SK-N-SH treated with all-trans-retinoic acid at 6 μM for 48 hours (cell line): ENCODE measurements around the gene SRCAP.

Experiments used
- ATAC-seq: fragments of 200-7000 bp; cut with Tn5 transposase; 3 replicates; pipeline ENCODE4 v1.9.1; 2020; ENCODE audit warnings: mild to moderate bottlenecking, moderate library complexity
- BACH2 ChIP-seq: fragments of 250-450 bp; sonication (Bioruptor Pico); IDR thresholded peaks from 2 replicates; pipeline ENCODE4 v1.9.0; 2021; ENCODE audit warnings: mild to moderate bottlenecking, borderline replicate concordance
- CSRNP3 ChIP-seq: fragments of 250-450 bp; sonication (Bioruptor Pico); IDR thresholded peaks from 2 replicates; pipeline ENCODE4 v1.5.1; 2021; ENCODE audit warnings: mild to moderate bottlenecking, moderate library complexity
- ESRRG ChIP-seq: fragments of 250-450 bp; sonication (Bioruptor Pico); IDR thresholded peaks from 2 replicates; pipeline ENCODE4 v1.6.1; 2021; ENCODE audit warnings: mild to moderate bottlenecking
- GLIS3 ChIP-seq: fragments of 250-450 bp; sonication (Bioruptor Pico); IDR thresholded peaks from 2 replicates; pipeline ENCODE4 v1.5.0; 2020; ENCODE audit warnings: mild to moderate bottlenecking, moderate library complexity
- ISL1 ChIP-seq: fragments of 250-450 bp; sonication (Bioruptor Pico); IDR thresholded peaks from 2 replicates; pipeline ENCODE4 v2.1.2; 2022; ENCODE audit warnings: mild to moderate bottlenecking, moderate library complexity
- OSR1 ChIP-seq: fragments of 250-450 bp; sonication (Bioruptor Pico); IDR thresholded peaks from 2 replicates; pipeline ENCODE4 v1.8.0; 2022; ENCODE audit warnings: moderate library complexity, mild to moderate bottlenecking, inconsistent platforms
- PATZ1 ChIP-seq: fragments of 250-450 bp; sonication (Bioruptor Pico); IDR thresholded peaks from 2 replicates; pipeline ENCODE4 v1.8.0; 2020; ENCODE audit warnings: mild to moderate bottlenecking, moderate library complexity, borderline replicate concordance
- PPARA ChIP-seq: fragments of 250-450 bp; sonication (Bioruptor Pico); IDR thresholded peaks from 2 replicates; pipeline ENCODE4 v1.5.0; 2020; ENCODE audit warnings: mild to moderate bottlenecking, borderline replicate concordance
- RARB ChIP-seq: fragments of 250-450 bp; sonication (Bioruptor Pico); IDR thresholded peaks from 2 replicates; pipeline ENCODE4 v1.8.0; 2021; ENCODE audit warnings: mild to moderate bottlenecking, moderate library complexity
- TCF4 ChIP-seq: fragments of 250-450 bp; sonication (Bioruptor Pico); IDR thresholded peaks from 2 replicates; pipeline ENCODE4 v1.8.0; 2021; ENCODE audit warnings: mild to moderate bottlenecking, moderate library complexity, borderline replicate concordance
- TOX ChIP-seq: fragments of 250-450 bp; sonication (Bioruptor Pico); IDR thresholded peaks from 2 replicates; pipeline ENCODE4 v1.8.0; 2021; ENCODE audit warnings: mild to moderate bottlenecking, moderate library complexity, borderline replicate concordance
- TSHZ2 ChIP-seq: fragments of 250-450 bp; sonication (Bioruptor Pico); IDR thresholded peaks from 2 replicates; pipeline ENCODE4 v1.5.0; 2020; ENCODE audit warnings: mild to moderate bottlenecking, moderate library complexity
- ZC3H10 ChIP-seq: fragments of 250-450 bp; sonication (Bioruptor Pico); IDR thresholded peaks from 2 replicates; pipeline ENCODE4 v1.5.1; 2021; ENCODE audit warnings: mild to moderate bottlenecking, moderate library complexity
- ZFP3 ChIP-seq: fragments of 250-450 bp; sonication (Bioruptor Pico); IDR thresholded peaks from 2 replicates; pipeline ENCODE4 v1.5.0; 2020; ENCODE audit warnings: mild to moderate bottlenecking, moderate library complexity
- ZNF565 ChIP-seq: fragments of 450-650 bp; formaldehyde crosslinking; conservative IDR thresholded peaks from 2 replicates; pipeline ENCODE4 v1.5.0; 2020; ENCODE audit warnings: low read depth, mild to moderate bottlenecking, moderate library complexity
- ZNF70 ChIP-seq: fragments of 450-650 bp; formaldehyde crosslinking; IDR thresholded peaks from 2 replicates; pipeline ENCODE4 v1.5.0; 2020; ENCODE audit warnings: mild to moderate bottlenecking, moderate library complexity
- ZNF8 ChIP-seq: fragments of 450-650 bp; formaldehyde crosslinking; IDR thresholded peaks from 2 replicates; pipeline ENCODE4 v1.5.0; 2020; ENCODE audit warnings: mild to moderate bottlenecking, moderate library complexity
- TF ChIP-seq, protein P1 (sequence below): fragments of 250-450 bp; sonication (Bioruptor Pico); IDR thresholded peaks from 2 replicates; pipeline ENCODE4 v1.5.1; 2020; ENCODE audit warnings: low read depth, mild to moderate bottlenecking, moderate library complexity
- TF ChIP-seq, protein P2 (sequence below): fragments of 250-450 bp; sonication (Bioruptor Pico); IDR thresholded peaks from 2 replicates; pipeline ENCODE4 v1.8.0; 2021; ENCODE audit warnings: low read depth, mild to moderate bottlenecking, moderate library complexity, borderline replicate concordance

SRCAP gene

DNA sequence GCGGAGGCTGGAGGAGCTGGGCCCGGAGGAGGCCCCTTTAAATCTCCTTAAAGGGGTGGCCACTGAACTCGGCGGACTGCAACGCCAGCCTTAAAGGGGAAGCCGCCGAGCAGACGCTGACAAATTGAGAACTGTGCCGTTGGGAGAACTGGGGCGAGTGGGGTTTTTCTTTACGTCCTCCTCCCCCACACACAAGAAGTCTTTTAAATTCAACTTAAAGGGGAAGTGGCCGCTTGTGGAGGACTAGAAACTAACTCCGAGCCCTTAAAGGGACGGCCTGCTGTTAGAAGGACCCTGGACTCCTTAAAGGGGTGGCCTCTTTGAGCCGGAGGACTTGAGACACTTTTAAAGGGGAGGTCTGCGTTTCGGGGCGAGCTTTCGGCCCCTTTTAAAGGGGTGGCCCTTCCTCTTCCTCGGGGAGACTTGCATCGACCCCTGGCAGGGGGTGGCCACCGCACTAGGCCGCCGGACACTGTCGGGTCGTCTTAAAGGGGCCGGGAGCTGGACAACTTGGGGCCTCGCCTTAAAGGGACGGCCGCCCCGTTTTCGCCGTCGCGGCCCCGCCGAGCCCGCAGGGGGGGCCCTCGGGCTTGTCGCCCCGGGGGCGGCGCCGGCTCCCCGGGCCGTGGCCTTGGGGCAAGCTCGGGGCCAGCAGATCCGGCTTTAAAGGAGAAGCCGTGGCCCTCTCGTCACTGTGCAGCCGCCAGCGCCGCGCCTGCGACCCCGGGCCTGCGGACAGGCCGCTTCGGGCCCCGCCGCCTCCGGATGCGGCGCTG is 40.1 kb upstream of the SRCAP start:
- TF ChIP-seq BACH2 (CRISPR knock-in tag) = no peak
- TF ChIP-seq ESRRG = no peak
- peak; percentile 45 for ATAC-seq

- no peak for TF ChIP-seq ESRRG
- no peak for TF ChIP-seq BACH2 (CRISPR knock-in tag)
- no peak for TF ChIP-seq TCF4 (CRISPR knock-in tag)
- TF ChIP-seq GLIS3 (CRISPR knock-in tag) = no peak
- TF ChIP-seq TSHZ2 (CRISPR knock-in tag) = no peak
- TF ChIP-seq ZNF70 (CRISPR knock-in tag) = no peak
- no peak for TF ChIP-seq OSR1 (CRISPR knock-in tag)
- TF ChIP-seq PPARA (CRISPR knock-in tag) = no peak
- no peak for TF ChIP-seq ZNF565
- TF ChIP-seq, protein P1, sequence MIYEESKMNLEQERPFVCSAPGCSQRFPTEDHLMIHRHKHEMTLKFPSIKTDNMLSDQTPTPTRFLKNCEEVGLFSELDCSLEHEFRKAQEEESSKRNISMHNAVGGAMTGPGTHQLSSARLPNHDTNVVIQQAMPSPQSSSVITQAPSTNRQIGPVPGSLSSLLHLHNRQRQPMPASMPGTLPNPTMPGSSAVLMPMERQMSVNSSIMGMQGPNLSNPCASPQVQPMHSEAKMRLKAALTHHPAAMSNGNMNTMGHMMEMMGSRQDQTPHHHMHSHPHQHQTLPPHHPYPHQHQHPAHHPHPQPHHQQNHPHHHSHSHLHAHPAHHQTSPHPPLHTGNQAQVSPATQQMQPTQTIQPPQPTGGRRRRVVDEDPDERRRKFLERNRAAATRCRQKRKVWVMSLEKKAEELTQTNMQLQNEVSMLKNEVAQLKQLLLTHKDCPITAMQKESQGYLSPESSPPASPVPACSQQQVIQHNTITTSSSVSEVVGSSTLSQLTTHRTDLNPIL (CRISPR knock-in tag) = no peak
- TF ChIP-seq CSRNP3 = no peak
- no peak for TF ChIP-seq ISL1 (CRISPR knock-in tag)
- no peak for TF ChIP-seq ZNF8 (CRISPR knock-in tag)
- TF ChIP-seq ZFP3 (CRISPR knock-in tag) = no peak
- TF ChIP-seq, all 23 proteins: peak for 0
- no peak; the same call in 2 of the 3 replicates for ATAC-seq
Observed at GRCh38 chr16:30659507-30660423, 39.2 kb upstream of the SRCAP start.

GRCh38 chr16:30660424-30661261 is 38.3 kb upstream of the SRCAP start:
- TF ChIP-seq ZNF565 = no peak
- TF ChIP-seq RARB (CRISPR knock-in tag) = no peak
- no peak for TF ChIP-seq ISL1 (CRISPR knock-in tag)
- no peak for TF ChIP-seq BACH2 (CRISPR knock-in tag)
- TF ChIP-seq ZNF70 (CRISPR knock-in tag) = no peak
- no peak for TF ChIP-seq PATZ1
- no peak for TF ChIP-seq ESRRG
- TF ChIP-seq PPARA (CRISPR knock-in tag) = no peak
- no peak for ATAC-seq

GRCh38 chr16:30662449-30662848 is 36.5 kb upstream of the SRCAP start:
- ATAC-seq = no peak
- TF ChIP-seq ZNF70 (CRISPR knock-in tag) (no peak), ZNF565 (no peak), GLIS3 (CRISPR knock-in tag) (no peak), PATZ1 (no peak), TOX (CRISPR knock-in tag) (no peak), ISL1 (CRISPR knock-in tag) (no peak), BACH2 (CRISPR knock-in tag) (no peak), ZC3H10 (no peak)
- TF ChIP-seq, protein P2, sequence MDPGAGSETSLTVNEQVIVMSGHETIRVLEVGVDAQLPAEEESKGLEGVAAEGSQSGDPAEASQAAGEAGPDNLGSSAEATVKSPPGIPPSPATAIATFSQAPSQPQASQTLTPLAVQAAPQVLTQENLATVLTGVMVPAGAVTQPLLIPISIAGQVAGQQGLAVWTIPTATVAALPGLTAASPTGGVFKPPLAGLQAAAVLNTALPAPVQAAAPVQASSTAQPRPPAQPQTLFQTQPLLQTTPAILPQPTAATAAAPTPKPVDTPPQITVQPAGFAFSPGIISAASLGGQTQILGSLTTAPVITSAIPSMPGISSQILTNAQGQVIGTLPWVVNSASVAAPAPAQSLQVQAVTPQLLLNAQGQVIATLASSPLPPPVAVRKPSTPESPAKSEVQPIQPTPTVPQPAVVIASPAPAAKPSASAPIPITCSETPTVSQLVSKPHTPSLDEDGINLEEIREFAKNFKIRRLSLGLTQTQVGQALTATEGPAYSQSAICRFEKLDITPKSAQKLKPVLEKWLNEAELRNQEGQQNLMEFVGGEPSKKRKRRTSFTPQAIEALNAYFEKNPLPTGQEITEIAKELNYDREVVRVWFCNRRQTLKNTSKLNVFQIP (CRISPR knock-in tag) = no peak
